ENCODE data around the gene PDZD2. TPM values are rescaled to one million over a fixed set of nuclear protein-coding genes. Genes with fewer than 3 reads are reported as not detected.

PDZD2 gene
- polyA plus RNA-seq, 3 donors: 0.10 TPM; not detected in 2

- peaks cover 100% of the 10 kb centered on the region for H4K20me1 ChIP-seq (ENCODE audit: insufficient read depth, low read length)
- intact Hi-C loops (cut with micrococcal nuclease): no loop called here
- H3K4me2 ChIP-seq (replicated peaks; ENCODE audit: extremely low read depth, low read length, poor library complexity, severe bottlenecking): no peak overlapping the region
- no CpG with 5 or more reads among the region's 1 CpG for WGBS (ENCODE audit: insufficient coverage)
- no peaks in the 10 kb centered on the region for H3K9me3 ChIP-seq (replicated peaks in 1 of 2; ENCODE audit: control insufficient read depth in 1 of 2, insufficient read depth in 1 of 2, low read length in 2 of 2)
- H3K4me3 Mint-ChIP-seq: no peak overlapping the region
- peaks cover 56 to 88% of the 10 kb centered on the region in 2 donors for H3K36me3 ChIP-seq (replicated peaks in 1 of 2; ENCODE audit: control insufficient read depth in 1 of 2, insufficient read depth in 2 of 2, low read length in 2 of 2)
- no peak overlapping the region for H2AFZ ChIP-seq (ENCODE audit: insufficient read depth, low read depth, low read length, poor library complexity, severe bottlenecking)
- no peaks in the 10 kb centered on the region for H3K4me1 ChIP-seq (ENCODE audit: control insufficient read depth in 1 of 2, insufficient read depth in 2 of 2, low read length in 2 of 2)
- H3K4me1 Mint-ChIP-seq: peaks cover under 1% of the 10 kb centered on the region
- H3K27ac ChIP-seq (ENCODE audit: low read depth in 1 of 2, low read length in 2 of 2): no peak overlapping the region
- H3K4me3 ChIP-seq (replicated peaks in 1 of 3; ENCODE audit: low read depth in 2 of 3, low read length in 3 of 3): no peak overlapping the region
- peaks cover 98% of the 10 kb centered on the region for H3K79me2 ChIP-seq (ENCODE audit: insufficient read depth, low read length)
- H3K27ac Mint-ChIP-seq: peak overlapping the region in 3 of 7 donors; percentile 10 to 61 (median 33)
- H3K27me3 Mint-ChIP-seq (ENCODE audit: low read depth in 3 of 3): no peaks in the 10 kb centered on the region
- no peak for DNase-seq
- H3K9ac ChIP-seq (ENCODE audit: insufficient read depth, low read length, poor library complexity, severe bottlenecking): no peak overlapping the region
- no peaks in the 10 kb centered on the region for H3K27me3 ChIP-seq (ENCODE audit: control insufficient read depth in 2 of 2, insufficient read depth in 2 of 2, low read length in 2 of 2)
- TF ChIP-seq, protein P1, sequence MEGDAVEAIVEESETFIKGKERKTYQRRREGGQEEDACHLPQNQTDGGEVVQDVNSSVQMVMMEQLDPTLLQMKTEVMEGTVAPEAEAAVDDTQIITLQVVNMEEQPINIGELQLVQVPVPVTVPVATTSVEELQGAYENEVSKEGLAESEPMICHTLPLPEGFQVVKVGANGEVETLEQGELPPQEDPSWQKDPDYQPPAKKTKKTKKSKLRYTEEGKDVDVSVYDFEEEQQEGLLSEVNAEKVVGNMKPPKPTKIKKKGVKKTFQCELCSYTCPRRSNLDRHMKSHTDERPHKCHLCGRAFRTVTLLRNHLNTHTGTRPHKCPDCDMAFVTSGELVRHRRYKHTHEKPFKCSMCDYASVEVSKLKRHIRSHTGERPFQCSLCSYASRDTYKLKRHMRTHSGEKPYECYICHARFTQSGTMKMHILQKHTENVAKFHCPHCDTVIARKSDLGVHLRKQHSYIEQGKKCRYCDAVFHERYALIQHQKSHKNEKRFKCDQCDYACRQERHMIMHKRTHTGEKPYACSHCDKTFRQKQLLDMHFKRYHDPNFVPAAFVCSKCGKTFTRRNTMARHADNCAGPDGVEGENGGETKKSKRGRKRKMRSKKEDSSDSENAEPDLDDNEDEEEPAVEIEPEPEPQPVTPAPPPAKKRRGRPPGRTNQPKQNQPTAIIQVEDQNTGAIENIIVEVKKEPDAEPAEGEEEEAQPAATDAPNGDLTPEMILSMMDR (IDR thresholded peaks at IDR 0.05): no peak
- H3K9me3 Mint-ChIP-seq: peaks cover 0 to 3% (median 0%) of the 10 kb centered on the region in 7 donors
- H3K36me3 Mint-ChIP-seq: peaks cover 48 to 76% of the 10 kb centered on the region in 2 donors
These were observed 492.7 kb downstream of the PDZD2 start for GRCh38 chr5:32131604-32132003.

DNA sequence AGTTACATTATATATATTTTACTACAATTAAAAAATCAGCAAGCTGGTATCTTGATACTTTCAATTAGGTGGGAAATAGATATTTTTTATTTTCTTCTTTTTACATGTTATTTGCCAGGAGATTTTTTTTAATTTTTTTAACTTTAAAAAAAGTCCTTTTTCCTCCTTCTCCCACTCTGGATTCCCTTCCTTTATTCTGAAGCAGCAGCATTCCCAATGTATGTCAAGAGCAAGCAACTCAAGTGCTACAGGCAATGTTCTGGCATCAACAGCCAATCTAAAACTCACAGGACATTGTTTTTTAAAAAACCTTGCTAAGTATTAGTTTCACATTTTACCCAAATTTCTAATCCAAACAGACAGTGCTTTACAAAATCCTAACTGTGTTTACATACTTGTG lies 493.8 kb downstream of the PDZD2 start:
- H3K4me1 ChIP-seq (ENCODE audit: control insufficient read depth in 1 of 2, insufficient read depth in 2 of 2, low read length in 2 of 2): no peaks in the 10 kb centered on the region
- Mint-ChIP-seq H3K27ac (no peak overlapping the region), H3K9me3 (peaks cover 0 to 3% (median 0%) of the 10 kb centered on the region in 7 donors), H3K4me1 (no peaks in the 10 kb centered on the region), H3K36me3 (peaks cover 43 to 75% of the 10 kb centered on the region in 2 donors), H3K27me3 (ENCODE audit: low read depth in 3 of 3) (no peaks in the 10 kb centered on the region), H3K4me3 (no peak overlapping the region)
- no peak overlapping the region for H3K9ac ChIP-seq (ENCODE audit: insufficient read depth, low read length, poor library complexity, severe bottlenecking)
- H4K20me1 ChIP-seq (ENCODE audit: insufficient read depth, low read length): peaks cover 100% of the 10 kb centered on the region
- DNase-seq: no peak
- no peak overlapping the region for H3K4me3 ChIP-seq (replicated peaks in 1 of 3; ENCODE audit: low read depth in 2 of 3, low read length in 3 of 3)
- intact Hi-C loops (cut with micrococcal nuclease): no loop called here
- no peaks in the 10 kb centered on the region for H3K27me3 ChIP-seq (ENCODE audit: control insufficient read depth in 2 of 2, insufficient read depth in 2 of 2, low read length in 2 of 2)
- no peaks in the 10 kb centered on the region for H3K9me3 ChIP-seq (replicated peaks in 1 of 2; ENCODE audit: control insufficient read depth in 1 of 2, insufficient read depth in 1 of 2, low read length in 2 of 2)
- TF ChIP-seq, protein P1 (IDR thresholded peaks at IDR 0.05): no peak
- H3K4me2 ChIP-seq (replicated peaks; ENCODE audit: extremely low read depth, low read length, poor library complexity, severe bottlenecking): no peak overlapping the region
- H3K27ac ChIP-seq (ENCODE audit: low read depth in 1 of 2, low read length in 2 of 2): peak overlapping the region in 1 of 2 donors; percentile 2
- peaks cover 54 to 89% of the 10 kb centered on the region in 2 donors for H3K36me3 ChIP-seq (replicated peaks in 1 of 2; ENCODE audit: control insufficient read depth in 1 of 2, insufficient read depth in 2 of 2, low read length in 2 of 2)
- no peak overlapping the region for H2AFZ ChIP-seq (ENCODE audit: insufficient read depth, low read depth, low read length, poor library complexity, severe bottlenecking)
- H3K79me2 ChIP-seq (ENCODE audit: insufficient read depth, low read length): peaks cover 98% of the 10 kb centered on the region

Data from CD14-positive monocyte (primary cell).